Endothelial cell of umbilical vein (primary cell): Measurements from ENCODE around the gene TPSG1. TPM values are rescaled to one million over a fixed set of nuclear protein-coding genes. Genes with fewer than 3 reads are reported as not detected.

Experiments
- BruUV-seq: library from RNA; stranded (reverse); fragments of 400-500 nt; replicated peaks from 2 replicates; lab custom pipeline; 2021; lab: Mats Ljungman, UMichigan
- CTCF ChIA-PET: fragments of 300-600, 350-600 bp; sonication (Branson Sonifier 250); formaldehyde crosslinking; loops from one replicate; lab custom pipeline; 2021; ENCODE audit warnings: antibody characterized with exemption, inconsistent platforms; lab: Charles Lee
- POLR2A ChIA-PET: fragments of 300-600, 350-600 bp; sonication (Branson Sonifier 250); formaldehyde crosslinking; loops from one replicate; lab custom pipeline; 2021; ENCODE audit warnings: antibody characterized with exemption, inconsistent platforms; lab: Charles Lee
- DNase-seq: peaks from one replicate; pipeline ENCODE4 v3.0.0-alpha.2; 2011; ENCODE audit warnings: low read depth, low spot score
- FAIRE-seq: peaks from 2 replicates; lab custom pipeline; 2011; peaks lifted over from hg19 to GRCh38; lab: Jason Lieb, UNC
- H2AFZ ChIP-seq: 2 replicates; pipeline ENCODE4 v1.6.0; 2012; ENCODE audit warnings: low read depth, low read length, control low read depth, inconsistent platforms
- H3K27ac ChIP-seq: 2 replicates; pipeline ENCODE4 v1.5.1; 2011; ENCODE audit warnings: low read depth, mild to moderate bottlenecking, control low read depth, low read length, moderate library complexity; ENCODE audit not compliant: insufficient read depth
- H3K27me3 ChIP-seq, 2 experiments: 2 replicates each; pipeline versions ENCODE4 v1.6.0 to v1.6.1; 2011; ENCODE audit warnings: low read length in 2 of 2, mixed read lengths in 1 of 2; ENCODE audit not compliant: control insufficient read depth in 2 of 2, insufficient read depth in 2 of 2
- H3K36me3 ChIP-seq, 2 experiments: 2 replicates in 1 of 2; 3 replicates in 1 of 2; pipeline ENCODE4 v1.5.1; 2011; ENCODE audit warnings: low read length in 2 of 2, mild to moderate bottlenecking in 1 of 2, moderate library complexity in 1 of 2; ENCODE audit not compliant: control insufficient read depth in 2 of 2, insufficient read depth in 2 of 2; ENCODE audit errors: extremely low read depth in 1 of 2
- H3K4me1 ChIP-seq: 3 replicates; pipeline ENCODE4 v1.5.1; 2011; ENCODE audit warnings: mild to moderate bottlenecking, low read length; ENCODE audit not compliant: control insufficient read depth, insufficient read depth; ENCODE audit errors: extremely low read depth
- H3K4me2 ChIP-seq: 2 replicates; pipeline ENCODE4 v1.6.1; 2011; ENCODE audit warnings: low read length, control low read depth, mixed read lengths; ENCODE audit not compliant: insufficient read depth
- H3K4me3 ChIP-seq, 3 experiments: fragments of 200-600 bp in 1 of 3; sonication (generic), shearing (Covaris generic) in 1 of 3; replicated peaks in 1 of 3; 2 replicates each; pipeline ENCODE4 v1.5.1; 2011 to 2016; ENCODE audit warnings: control low read depth in 3 of 3, low read length in 3 of 3, mild to moderate bottlenecking in 2 of 3, inconsistent platforms in 1 of 3, low read depth in 1 of 3, moderate library complexity in 1 of 3; ENCODE audit not compliant: insufficient read depth in 1 of 3
- H3K79me2 ChIP-seq: 2 replicates; pipeline ENCODE4 v1.6.0; 2012; ENCODE audit warnings: low read length, inconsistent platforms; ENCODE audit not compliant: control insufficient read depth, insufficient read depth
- H3K9ac ChIP-seq: replicated peaks from 2 replicates; pipeline ENCODE3; 2011; ENCODE audit warnings: low read length, control low read depth; ENCODE audit not compliant: insufficient read depth; ENCODE audit errors: extremely low read depth
- H3K9me1 ChIP-seq: replicated peaks from 3 replicates; pipeline ENCODE4 v1.6.0; 2011; ENCODE audit warnings: mild to moderate bottlenecking, low read length; ENCODE audit not compliant: control insufficient read depth, insufficient read depth; ENCODE audit errors: extremely low read depth
- H3K9me3 ChIP-seq: replicated peaks from 2 replicates; pipeline ENCODE4 v1.5.1; 2012; ENCODE audit warnings: low read length, inconsistent platforms; ENCODE audit not compliant: control insufficient read depth, insufficient read depth
- H4K20me1 ChIP-seq: replicated peaks from 2 replicates; pipeline ENCODE3; 2011; ENCODE audit warnings: mild to moderate bottlenecking, low read length; ENCODE audit not compliant: control insufficient read depth, insufficient read depth; ENCODE audit errors: extremely low read depth
- EZH2 ChIP-seq: IDR thresholded peaks from 2 replicates; pipeline ENCODE4 v1.6.1; 2012; ENCODE audit warnings: borderline replicate concordance, low read depth, mild to moderate bottlenecking, moderate library complexity, low read length, inconsistent platforms; ENCODE audit not compliant: severe bottlenecking
- FOS ChIP-seq: IDR thresholded peaks from 2 replicates; pipeline ENCODE4 v1.6.1; 2011; ENCODE audit warnings: mild to moderate bottlenecking, low read length, moderate library complexity, borderline replicate concordance; ENCODE audit not compliant: insufficient read depth
- GATA2 ChIP-seq: IDR thresholded peaks from 2 replicates; pipeline ENCODE4 v1.7.0; 2011; ENCODE audit warnings: low read depth, mild to moderate bottlenecking, moderate library complexity, mixed read lengths, low read length; ENCODE audit not compliant: insufficient read length, insufficient read depth
- JUN ChIP-seq: IDR thresholded peaks from 2 replicates; pipeline ENCODE4 v1.6.1; 2011; ENCODE audit warnings: borderline replicate concordance, low read depth; ENCODE audit not compliant: insufficient read length, insufficient read depth
- MYC ChIP-seq: IDR thresholded peaks from one replicate; pipeline ENCODE4 v1.6.1; 2011; ENCODE audit warnings: mild to moderate bottlenecking, low read depth, low read length
- POLR2A ChIP-seq: IDR thresholded peaks from 2 replicates; pipeline ENCODE4 v1.6.1; 2012; ENCODE audit warnings: low read depth, mild to moderate bottlenecking, control low read depth, low read length
- POLR2AphosphoS5 ChIP-seq: IDR thresholded peaks from 2 replicates; pipeline ENCODE4 v1.6.1; 2012; ENCODE audit warnings: low read depth, mild to moderate bottlenecking, control low read depth, low read length, moderate library complexity; ENCODE audit not compliant: insufficient read depth
- dilution Hi-C: fragments of 300-500 bp; cut with MboI; formaldehyde crosslinking; loops from one replicate; pipeline ENCODE4 v1.15.0; 2019; ENCODE audit warnings: low sequenced_read_pairs; ENCODE audit not compliant: extremely low pct_ligation_motif_present
- intact Hi-C: fragments of 100-400 bp; cut with micrococcal nuclease; formaldehyde crosslinking; loops from one replicate; pipeline ENCODE4 v1.10.0; 2022
- polyA plus RNA-seq, 4 experiments: library from polyadenylated mRNA; depleted of rRNA in 3 of 4; stranded (reverse) in 3 of 4; unstranded in 1 of 4; fragments of >200 nt; gene quantifications; 2 replicates each; pipeline versions ENCODE4 v1.2.1 to v1.2.3, GENCODE V29; 2011 to 2012; ENCODE audit warnings: missing spikeins in 1 of 4
- total RNA-seq: library from RNA; stranded (reverse); gene quantifications from 2 replicates; pipeline ENCODE4 v1.2.3, GENCODE V29; 2021
- TF ChIP-seq, protein P1 (sequence below), 2 donors: IDR thresholded peaks; 1 replicate in 1 of 2; 2 replicates in 1 of 2; pipeline ENCODE4 v1.5.1; 2011; ENCODE audit warnings: low read length in 2 of 2, mild to moderate bottlenecking in 2 of 2, moderate library complexity in 2 of 2, control low read depth in 1 of 2, inconsistent platforms in 1 of 2, low read depth in 1 of 2; ENCODE audit not compliant: insufficient read depth in 1 of 2; ENCODE audit errors: extremely low read depth in 1 of 2
- TF ChIP-seq, protein P2 (sequence below): IDR thresholded peaks from 2 replicates; pipeline ENCODE4 v1.6.1; 2011; ENCODE audit not compliant: insufficient read depth, insufficient read length

The TPSG1 gene
- total and polyA plus RNA-seq, 2 donors (not counting 3 experiments of a cell fraction or from before 2014, with no cell fraction given) = not detected

GRCh38 chr16:1213796-1214372 lies 11.2 kb downstream of the TPSG1 start:
- CTCF ChIA-PET = no interaction called here
- POLR2A ChIA-PET = no interaction called here
- no peaks in the 10 kb centered on the region for H3K36me3 ChIP-seq
- FAIRE-seq (no peak), DNase-seq (no peak)
- no peak overlapping the region for H3K27ac ChIP-seq
- dilution Hi-C loops = no loop called here
- TF ChIP-seq JUN = no peak
- TF ChIP-seq FOS = no peak
- TF ChIP-seq, protein P1, sequence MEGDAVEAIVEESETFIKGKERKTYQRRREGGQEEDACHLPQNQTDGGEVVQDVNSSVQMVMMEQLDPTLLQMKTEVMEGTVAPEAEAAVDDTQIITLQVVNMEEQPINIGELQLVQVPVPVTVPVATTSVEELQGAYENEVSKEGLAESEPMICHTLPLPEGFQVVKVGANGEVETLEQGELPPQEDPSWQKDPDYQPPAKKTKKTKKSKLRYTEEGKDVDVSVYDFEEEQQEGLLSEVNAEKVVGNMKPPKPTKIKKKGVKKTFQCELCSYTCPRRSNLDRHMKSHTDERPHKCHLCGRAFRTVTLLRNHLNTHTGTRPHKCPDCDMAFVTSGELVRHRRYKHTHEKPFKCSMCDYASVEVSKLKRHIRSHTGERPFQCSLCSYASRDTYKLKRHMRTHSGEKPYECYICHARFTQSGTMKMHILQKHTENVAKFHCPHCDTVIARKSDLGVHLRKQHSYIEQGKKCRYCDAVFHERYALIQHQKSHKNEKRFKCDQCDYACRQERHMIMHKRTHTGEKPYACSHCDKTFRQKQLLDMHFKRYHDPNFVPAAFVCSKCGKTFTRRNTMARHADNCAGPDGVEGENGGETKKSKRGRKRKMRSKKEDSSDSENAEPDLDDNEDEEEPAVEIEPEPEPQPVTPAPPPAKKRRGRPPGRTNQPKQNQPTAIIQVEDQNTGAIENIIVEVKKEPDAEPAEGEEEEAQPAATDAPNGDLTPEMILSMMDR (IDR thresholded peaks at IDR 0.05; ENCODE audit: extremely low read depth in 1 of 2, insufficient read depth in 1 of 2, low read depth in 1 of 2, low read length in 2 of 2) = no peak
- TF ChIP-seq, protein P2, sequence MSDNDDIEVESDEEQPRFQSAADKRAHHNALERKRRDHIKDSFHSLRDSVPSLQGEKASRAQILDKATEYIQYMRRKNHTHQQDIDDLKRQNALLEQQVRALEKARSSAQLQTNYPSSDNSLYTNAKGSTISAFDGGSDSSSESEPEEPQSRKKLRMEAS = no peak
- no peak for TF ChIP-seq MYC
- no peak for TF ChIP-seq EZH2
- no peak for TF ChIP-seq POLR2A
- TF ChIP-seq GATA2 = no peak
- no peak for TF ChIP-seq POLR2AphosphoS5
- no peaks in the 10 kb centered on the region for H4K20me1 ChIP-seq
- no peak overlapping the region for H3K4me2 ChIP-seq
- no peaks in the 10 kb centered on the region for H3K9me1 ChIP-seq
- BruUV-seq = no TSS peak
- intact Hi-C loops = no loop called here
- no peaks in the 10 kb centered on the region for H3K79me2 ChIP-seq
- H3K9ac ChIP-seq = no peak overlapping the region
- H3K9me3 ChIP-seq = no peaks in the 10 kb centered on the region
- no peak overlapping the region for H3K4me3 ChIP-seq
- no peak overlapping the region for H2AFZ ChIP-seq
- H3K4me1 ChIP-seq = no peaks in the 10 kb centered on the region
- no peaks in the 10 kb centered on the region for H3K27me3 ChIP-seq
